ENCODE measurements around the gene LATS2. TPM values are rescaled to one million over a fixed set of nuclear protein-coding genes. Genes with fewer than 3 reads are reported as not detected.
"Not testable (repeated sequence)": the region's sequence is repeated elsewhere in the genome, so short reads cannot be mapped to it uniquely, and the experiment has no call there.

The LATS2 gene
- total RNA-seq, 2 experiments from 2014 or later, result 2.3 to 2.4 TPM

- H3K4me3 Mint-ChIP-seq, result no peak overlapping the region
- POLR2A ChIA-PET, result no interaction called here
- ATAC-seq (ENCODE audit: low read depth), result no peak
- H3K9me3 Mint-ChIP-seq, result no peaks in the 10 kb centered on the region
- H3K27ac Mint-ChIP-seq, result no peak overlapping the region
- H3K27me3 Mint-ChIP-seq, result no peaks in the 10 kb centered on the region
- no peak for DNase-seq
- H3K4me1 Mint-ChIP-seq, result peaks cover 2% of the 10 kb centered on the region
- H3K36me3 Mint-ChIP-seq, result no peaks in the 10 kb centered on the region
Observed at GRCh38 chr13:20981370-20982095, 79.9 kb downstream of the LATS2 start.

GRCh38 chr13:20980899-20981298 is 80.5 kb downstream of the LATS2 start:
- Mint-ChIP-seq H3K27ac (no peak overlapping the region), H3K27me3 (no peaks in the 10 kb centered on the region), H3K36me3 (no peaks in the 10 kb centered on the region), H3K4me1 (peaks cover under 1% of the 10 kb centered on the region), H3K9me3 (no peaks in the 10 kb centered on the region), H3K4me3 (no peak overlapping the region)
- DNase-seq (no peak), ATAC-seq (ENCODE audit: low read depth) (no peak)
- POLR2A ChIA-PET, result no interaction called here

DNA sequence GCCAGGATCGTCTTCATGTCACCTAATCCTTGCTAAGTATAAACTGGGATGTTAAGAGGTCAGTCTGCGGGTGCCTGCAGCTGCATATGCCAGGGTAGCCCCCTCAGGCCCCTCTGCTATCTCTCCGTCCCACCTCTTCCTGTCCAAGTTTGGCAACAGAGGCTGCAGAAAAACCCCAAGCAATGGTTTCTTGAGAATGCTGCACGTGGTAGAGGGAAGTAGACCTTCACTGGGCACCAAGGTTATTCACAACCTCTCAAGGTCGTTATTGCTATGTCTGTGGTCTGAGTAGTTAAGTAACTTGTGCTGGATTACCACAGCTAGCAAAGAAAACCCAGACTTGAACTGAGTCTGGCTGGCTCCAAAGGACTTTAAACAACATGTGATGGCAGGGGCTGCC is 81.0 kb downstream of the LATS2 start:
- no peak for ATAC-seq (ENCODE audit: low read depth)
- Mint-ChIP-seq H3K4me3 (no peak overlapping the region), H3K9me3 (no peaks in the 10 kb centered on the region), H3K27ac (no peak overlapping the region), H3K36me3 (no peaks in the 10 kb centered on the region), H3K4me1 (no peaks in the 10 kb centered on the region), H3K27me3 (no peaks in the 10 kb centered on the region)
- no peak for DNase-seq
- POLR2A ChIA-PET, result no interaction called here

- Mint-ChIP-seq H3K4me3 (no peak overlapping the region), H3K9me3 (no peaks in the 10 kb centered on the region), H3K27ac (no peak overlapping the region), H3K36me3 (no peaks in the 10 kb centered on the region), H3K27me3 (no peaks in the 10 kb centered on the region), H3K4me1 (no peaks in the 10 kb centered on the region)
- DNase-seq (no peak), ATAC-seq (ENCODE audit: low read depth) (no peak)
- POLR2A ChIA-PET, result no interaction called here
Observed at GRCh38 chr13:20977394-20977793, 84.0 kb downstream of the LATS2 start.

DNA sequence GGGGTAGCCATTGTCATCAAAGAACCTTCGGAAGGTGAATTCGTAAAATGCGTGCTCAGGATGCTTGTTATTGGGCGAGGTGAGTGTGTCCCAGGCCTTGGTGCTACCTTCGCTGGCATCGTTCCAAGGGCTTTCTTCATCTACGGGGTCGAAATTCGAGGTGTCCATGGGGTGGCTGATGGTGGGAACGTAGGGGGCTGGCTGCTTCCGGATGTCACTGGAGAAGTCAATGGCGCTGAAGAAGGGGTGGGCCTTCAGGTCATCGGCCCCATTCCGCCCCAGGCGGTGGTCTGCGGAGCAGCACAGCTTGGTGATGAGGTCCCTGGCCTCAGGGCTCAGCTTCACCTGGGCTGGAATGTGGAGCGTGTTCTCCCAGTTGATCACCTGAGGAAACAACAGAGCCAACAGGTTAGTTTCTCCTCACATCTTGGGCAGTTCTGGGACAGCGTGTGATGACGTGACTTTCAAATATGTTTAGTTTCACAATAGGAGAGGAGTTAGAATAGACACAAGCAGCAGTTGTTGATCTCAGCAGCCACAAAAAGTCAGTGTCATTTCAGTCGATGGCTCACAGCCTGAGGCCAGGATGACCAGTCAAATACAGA is 86.3 kb downstream of the LATS2 start:
- ATAC-seq (ENCODE audit: low read depth) (no peak), DNase-seq (no peak)
- no peaks in the 10 kb centered on the region for H3K9me3 Mint-ChIP-seq
- no peaks in the 10 kb centered on the region for H3K27me3 Mint-ChIP-seq
- POLR2A ChIA-PET, result no interaction called here
- H3K36me3 Mint-ChIP-seq, result no peaks in the 10 kb centered on the region
- H3K27ac Mint-ChIP-seq, result no peak overlapping the region
- H3K4me1 Mint-ChIP-seq, result no peaks in the 10 kb centered on the region
- no peak overlapping the region for H3K4me3 Mint-ChIP-seq

DNA sequence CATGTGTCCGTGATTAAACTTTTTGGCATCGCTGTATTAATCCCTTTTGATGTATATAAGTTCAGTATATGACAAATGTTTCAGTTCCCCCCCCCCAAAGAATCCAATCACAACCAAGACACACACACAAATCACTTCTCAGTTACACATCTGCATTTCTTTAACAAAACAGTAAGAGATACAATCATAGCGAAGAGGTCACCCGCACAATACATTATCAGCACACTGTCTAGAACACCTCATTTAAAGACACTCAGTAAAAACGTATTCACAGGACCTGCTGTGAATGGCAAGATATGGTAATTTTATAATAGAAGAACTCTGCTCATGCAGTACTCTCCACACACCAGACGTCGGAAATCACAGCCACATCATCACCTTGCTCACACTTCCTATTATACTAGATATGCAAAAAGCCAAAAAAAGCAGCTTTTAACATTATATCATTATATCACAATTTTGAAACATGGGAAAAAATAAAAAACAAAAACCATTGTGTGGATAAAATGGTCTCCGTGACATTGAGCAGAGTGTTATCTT is 87.4 kb downstream of the LATS2 start:
- no peaks in the 10 kb centered on the region for H3K36me3 Mint-ChIP-seq
- no peak for DNase-seq
- ATAC-seq (ENCODE audit: low read depth), result no peak
- POLR2A ChIA-PET, result no interaction called here
- H3K27me3 Mint-ChIP-seq, result no peaks in the 10 kb centered on the region
- no peaks in the 10 kb centered on the region for H3K9me3 Mint-ChIP-seq
- H3K4me1 Mint-ChIP-seq, result peaks cover 2% of the 10 kb centered on the region
- H3K4me3 Mint-ChIP-seq, result no peak overlapping the region
- H3K27ac Mint-ChIP-seq, result no peak overlapping the region

DNA sequence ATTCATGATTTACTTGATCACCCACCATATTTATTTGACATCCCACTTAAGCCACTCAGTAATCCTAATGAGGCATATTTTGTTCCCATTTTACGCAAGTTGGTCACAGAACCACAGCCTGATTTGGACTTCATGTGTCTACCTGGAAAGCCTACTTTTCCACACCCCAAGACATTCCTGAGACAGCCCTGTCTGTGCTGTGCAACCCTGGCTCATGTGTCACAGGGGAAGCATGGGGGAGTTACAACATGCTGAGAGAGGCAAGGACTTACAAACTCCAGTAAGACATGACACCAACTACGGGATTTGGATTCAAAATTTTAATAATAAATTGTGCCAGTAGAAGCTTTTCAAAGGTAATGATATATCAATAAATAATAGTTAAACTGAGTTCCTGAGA is 88.7 kb downstream of the LATS2 start:
- H3K27me3 Mint-ChIP-seq, result no peaks in the 10 kb centered on the region
- no peaks in the 10 kb centered on the region for H3K36me3 Mint-ChIP-seq
- POLR2A ChIA-PET, result no interaction called here
- ATAC-seq (ENCODE audit: low read depth) (no peak), DNase-seq (no peak)
- H3K4me1 Mint-ChIP-seq, result peaks cover 8% of the 10 kb centered on the region
- no peak overlapping the region for H3K27ac Mint-ChIP-seq
- H3K9me3 Mint-ChIP-seq, result no peaks in the 10 kb centered on the region
- no peak overlapping the region for H3K4me3 Mint-ChIP-seq

- no peak for ATAC-seq (ENCODE audit: low read depth)
Observed at GRCh38 chr13:20969182-20969581, 92.2 kb downstream of the LATS2 start.

DNA sequence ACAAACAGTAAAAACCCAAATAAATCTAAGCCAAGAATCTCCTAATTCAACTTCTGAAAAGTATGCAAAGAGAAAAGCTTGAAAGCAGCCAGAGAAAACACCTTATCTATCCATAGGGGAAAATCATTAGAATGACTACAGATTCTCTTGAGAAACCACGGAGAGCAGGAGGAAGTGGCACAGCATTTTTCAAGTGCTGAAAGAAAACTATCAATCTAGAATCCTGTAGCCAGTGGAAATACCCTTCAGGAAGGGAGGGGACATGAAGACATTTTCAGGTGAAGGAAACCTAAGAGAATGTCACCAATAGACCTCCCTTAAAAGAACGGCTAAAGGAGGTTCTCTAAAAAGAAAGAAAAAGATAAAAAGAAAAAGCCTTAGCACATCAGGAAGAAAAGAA is 92.6 kb downstream of the LATS2 start:
- peaks cover 7% of the 10 kb centered on the region for H3K27me3 Mint-ChIP-seq
- H3K36me3 Mint-ChIP-seq, result no peaks in the 10 kb centered on the region
- peaks cover 8% of the 10 kb centered on the region for H3K4me1 Mint-ChIP-seq
- DNase-seq (no peak), ATAC-seq (ENCODE audit: low read depth) (no peak)
- no peak overlapping the region for H3K27ac Mint-ChIP-seq
- H3K4me3 Mint-ChIP-seq, result no peak overlapping the region
- POLR2A ChIA-PET, result no interaction called here
- H3K9me3 Mint-ChIP-seq, result no peaks in the 10 kb centered on the region

More at GRCh38 chr13:20969182-20969581, 92.2 kb downstream of the LATS2 start:
- Mint-ChIP-seq H3K27me3 (peaks cover 7% of the 10 kb centered on the region), H3K27ac (no peak overlapping the region), H3K36me3 (no peaks in the 10 kb centered on the region), H3K4me1 (peaks cover 8% of the 10 kb centered on the region), H3K4me3 (no peak overlapping the region), H3K9me3 (no peaks in the 10 kb centered on the region)
- POLR2A ChIA-PET, result no interaction called here
- no peak for DNase-seq

GRCh38 chr13:20967340-20967739 is 94.0 kb downstream of the LATS2 start:
- Mint-ChIP-seq H3K9me3 (no peaks in the 10 kb centered on the region), H3K27ac (no peak overlapping the region), H3K27me3 (peaks cover 9% of the 10 kb centered on the region), H3K4me3 (no peak overlapping the region), H3K36me3 (no peaks in the 10 kb centered on the region), H3K4me1 (peaks cover 8% of the 10 kb centered on the region)
- POLR2A ChIA-PET, result no interaction called here
- DNase-seq (no peak), ATAC-seq (ENCODE audit: low read depth) (no peak)

GRCh38 chr13:20964904-20965303 is 96.5 kb downstream of the LATS2 start:
- Mint-ChIP-seq H3K9me3 (no peaks in the 10 kb centered on the region), H3K4me1 (peaks cover 13% of the 10 kb centered on the region), H3K4me3 (no peak overlapping the region), H3K36me3 (no peaks in the 10 kb centered on the region), H3K27ac (no peak overlapping the region), H3K27me3 (peaks cover 28% of the 10 kb centered on the region)
- ATAC-seq (ENCODE audit: low read depth), result no peak
- no peak for DNase-seq
- POLR2A ChIA-PET, result no interaction called here

GRCh38 chr13:20961663-20962062 is 99.7 kb downstream of the LATS2 start:
- H3K27ac Mint-ChIP-seq, H3K36me3 Mint-ChIP-seq: not testable (repeated sequence)
- POLR2A ChIA-PET, result interaction anchor here (0.7 kb wide), 1 partner anchor 49 kb away, joined by 3 read pairs; no protein-coding TSS in a partner anchor

DNA sequence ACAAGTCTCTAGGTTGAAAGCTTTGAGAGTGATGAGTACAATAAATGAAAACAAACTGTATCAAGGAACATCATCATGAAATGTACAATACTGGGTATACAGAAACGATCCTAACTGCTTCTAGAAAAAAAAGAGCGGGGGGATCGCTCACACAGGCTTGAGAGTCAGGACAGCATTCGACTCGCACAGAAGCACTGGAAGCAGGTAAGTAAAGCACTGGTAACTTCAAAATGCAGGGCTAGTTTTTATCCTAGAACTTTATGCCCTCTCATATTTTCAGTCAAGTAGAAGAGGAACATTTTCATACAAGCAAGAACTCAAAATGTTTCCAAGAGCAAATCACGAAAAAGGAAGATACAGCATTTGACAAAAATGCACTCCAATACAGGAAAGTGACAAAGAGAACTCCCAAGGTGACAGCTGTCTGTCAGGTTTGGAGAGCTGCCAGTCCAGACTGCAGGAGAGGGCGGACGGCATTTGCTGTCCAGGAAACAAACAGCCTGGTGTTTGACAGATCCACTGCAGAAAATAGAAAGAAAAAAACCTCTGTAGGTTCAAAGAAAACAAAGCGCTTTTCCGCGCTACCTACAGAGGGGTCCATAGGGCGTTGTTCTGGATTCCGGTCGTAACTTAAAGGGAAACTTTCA is 100.6 kb downstream of the LATS2 start:
- POLR2A ChIA-PET, result no interaction called here
- DNase-seq, result no peak
- ATAC-seq (ENCODE audit: low read depth), result no peak
- H3K27ac Mint-ChIP-seq, result no peak overlapping the region
- H3K4me3 Mint-ChIP-seq, result no peak overlapping the region
- H3K4me1 Mint-ChIP-seq, result peaks cover 5% of the 10 kb centered on the region
- H3K36me3 Mint-ChIP-seq, result no peaks in the 10 kb centered on the region
- peaks cover 32% of the 10 kb centered on the region for H3K27me3 Mint-ChIP-seq
- H3K9me3 Mint-ChIP-seq, result no peaks in the 10 kb centered on the region

More at GRCh38 chr13:20961663-20962062, 99.7 kb downstream of the LATS2 start:
- H3K4me3 Mint-ChIP-seq; H3K9me3 Mint-ChIP-seq; DNase-seq; H3K4me1 Mint-ChIP-seq; ATAC-seq (ENCODE audit: low read depth): not testable (repeated sequence)
- H3K27me3 Mint-ChIP-seq, result peaks cover 32% of the 10 kb centered on the region

Measured in activated naive CD8-positive, alpha-beta T cell treated with anti-CD3 and anti-CD28 coated beads, Interleukin-2, amount 10 ng/mL, durations not matched to agents 7 days and 5 days (primary cell).